Endothelial cell of umbilical vein (primary cell): ENCODE measurements around the gene IGFBP7. TPM values are rescaled to one million over a fixed set of nuclear protein-coding genes. Genes with fewer than 3 reads are reported as not detected.

Source experiments
- BruUV-seq: library from RNA; stranded (reverse); fragments of 400-500 nt; replicated peaks from 2 replicates; lab custom pipeline; 2021; lab: Mats Ljungman, UMichigan
- CTCF ChIA-PET: fragments of 300-600, 350-600 bp; sonication (Branson Sonifier 250); formaldehyde crosslinking; loops from one replicate; lab custom pipeline; 2021; ENCODE audit warnings: antibody characterized with exemption, inconsistent platforms; lab: Charles Lee
- POLR2A ChIA-PET: fragments of 300-600, 350-600 bp; sonication (Branson Sonifier 250); formaldehyde crosslinking; loops from one replicate; lab custom pipeline; 2021; ENCODE audit warnings: antibody characterized with exemption, inconsistent platforms; lab: Charles Lee
- DNase-seq: peaks from one replicate; pipeline ENCODE4 v3.0.0-alpha.2; 2011; ENCODE audit warnings: low read depth, low spot score
- FAIRE-seq: peaks from 2 replicates; lab custom pipeline; 2011; peaks lifted over from hg19 to GRCh38; lab: Jason Lieb, UNC
- H2AFZ ChIP-seq: 2 replicates; pipeline ENCODE4 v1.6.0; 2012; ENCODE audit warnings: low read depth, low read length, control low read depth, inconsistent platforms
- H3K27ac ChIP-seq: 2 replicates; pipeline ENCODE4 v1.5.1; 2011; ENCODE audit warnings: low read depth, mild to moderate bottlenecking, control low read depth, low read length, moderate library complexity; ENCODE audit not compliant: insufficient read depth
- H3K27me3 ChIP-seq, 2 experiments: 2 replicates each; pipeline versions ENCODE4 v1.6.0 to v1.6.1; 2011; ENCODE audit warnings: low read length in 2 of 2, mixed read lengths in 1 of 2; ENCODE audit not compliant: control insufficient read depth in 2 of 2, insufficient read depth in 2 of 2
- H3K36me3 ChIP-seq, 2 experiments: 2 replicates in 1 of 2; 3 replicates in 1 of 2; pipeline ENCODE4 v1.5.1; 2011; ENCODE audit warnings: low read length in 2 of 2, mild to moderate bottlenecking in 1 of 2, moderate library complexity in 1 of 2; ENCODE audit not compliant: control insufficient read depth in 2 of 2, insufficient read depth in 2 of 2; ENCODE audit errors: extremely low read depth in 1 of 2
- H3K4me1 ChIP-seq: 3 replicates; pipeline ENCODE4 v1.5.1; 2011; ENCODE audit warnings: mild to moderate bottlenecking, low read length; ENCODE audit not compliant: control insufficient read depth, insufficient read depth; ENCODE audit errors: extremely low read depth
- H3K4me2 ChIP-seq: 2 replicates; pipeline ENCODE4 v1.6.1; 2011; ENCODE audit warnings: low read length, control low read depth, mixed read lengths; ENCODE audit not compliant: insufficient read depth
- H3K4me3 ChIP-seq, 3 experiments: fragments of 200-600 bp in 1 of 3; sonication (generic), shearing (Covaris generic) in 1 of 3; replicated peaks in 1 of 3; 2 replicates each; pipeline ENCODE4 v1.5.1; 2011 to 2016; ENCODE audit warnings: control low read depth in 3 of 3, low read length in 3 of 3, mild to moderate bottlenecking in 2 of 3, inconsistent platforms in 1 of 3, low read depth in 1 of 3, moderate library complexity in 1 of 3; ENCODE audit not compliant: insufficient read depth in 1 of 3
- H3K79me2 ChIP-seq: 2 replicates; pipeline ENCODE4 v1.6.0; 2012; ENCODE audit warnings: low read length, inconsistent platforms; ENCODE audit not compliant: control insufficient read depth, insufficient read depth
- H3K9ac ChIP-seq: replicated peaks from 2 replicates; pipeline ENCODE3; 2011; ENCODE audit warnings: low read length, control low read depth; ENCODE audit not compliant: insufficient read depth; ENCODE audit errors: extremely low read depth
- H3K9me1 ChIP-seq: replicated peaks from 3 replicates; pipeline ENCODE4 v1.6.0; 2011; ENCODE audit warnings: mild to moderate bottlenecking, low read length; ENCODE audit not compliant: control insufficient read depth, insufficient read depth; ENCODE audit errors: extremely low read depth
- H3K9me3 ChIP-seq: replicated peaks from 2 replicates; pipeline ENCODE4 v1.5.1; 2012; ENCODE audit warnings: low read length, inconsistent platforms; ENCODE audit not compliant: control insufficient read depth, insufficient read depth
- H4K20me1 ChIP-seq: replicated peaks from 2 replicates; pipeline ENCODE3; 2011; ENCODE audit warnings: mild to moderate bottlenecking, low read length; ENCODE audit not compliant: control insufficient read depth, insufficient read depth; ENCODE audit errors: extremely low read depth
- CTCF ChIP-seq, 2 donors: IDR thresholded peaks; 1 replicate in 1 of 2; 2 replicates in 1 of 2; pipeline ENCODE4 v1.5.1; 2011; ENCODE audit warnings: low read length in 2 of 2, mild to moderate bottlenecking in 2 of 2, moderate library complexity in 2 of 2, control low read depth in 1 of 2, inconsistent platforms in 1 of 2, low read depth in 1 of 2; ENCODE audit not compliant: insufficient read depth in 1 of 2; ENCODE audit errors: extremely low read depth in 1 of 2
- JUN ChIP-seq: IDR thresholded peaks from 2 replicates; pipeline ENCODE4 v1.6.1; 2011; ENCODE audit warnings: borderline replicate concordance, low read depth; ENCODE audit not compliant: insufficient read length, insufficient read depth
- MAX ChIP-seq: IDR thresholded peaks from 2 replicates; pipeline ENCODE4 v1.6.1; 2011; ENCODE audit not compliant: insufficient read depth, insufficient read length
- POLR2A ChIP-seq: IDR thresholded peaks from 2 replicates; pipeline ENCODE4 v1.6.1; 2012; ENCODE audit warnings: low read depth, mild to moderate bottlenecking, control low read depth, low read length
- dilution Hi-C: fragments of 300-500 bp; cut with MboI; formaldehyde crosslinking; loops from one replicate; pipeline ENCODE4 v1.15.0; 2019; ENCODE audit warnings: low sequenced_read_pairs; ENCODE audit not compliant: extremely low pct_ligation_motif_present
- intact Hi-C: fragments of 100-400 bp; cut with micrococcal nuclease; formaldehyde crosslinking; loops from one replicate; pipeline ENCODE4 v1.10.0; 2022
- polyA plus RNA-seq, 4 experiments: library from polyadenylated mRNA; depleted of rRNA in 3 of 4; stranded (reverse) in 3 of 4; unstranded in 1 of 4; fragments of >200 nt; gene quantifications; 2 replicates each; pipeline versions ENCODE4 v1.2.1 to v1.2.3, GENCODE V29; 2011 to 2012; ENCODE audit warnings: missing spikeins in 1 of 4
- total RNA-seq: library from RNA; stranded (reverse); gene quantifications from 2 replicates; pipeline ENCODE4 v1.2.3, GENCODE V29; 2021

The IGFBP7 gene
- total and polyA plus RNA-seq, 2 donors (not counting 3 experiments of a cell fraction or from before 2014, with no cell fraction given), result 526 to 770 TPM

GRCh38 chr4:57124145-57124544 lies 14.0 kb upstream of the IGFBP7 start:
- no peak for FAIRE-seq

More at GRCh38 chr4:57124145-57124544, 14.0 kb upstream of the IGFBP7 start:
- Histone ChIP-seq H3K9me3 (no peaks in the 10 kb centered on the region), H3K9me1 (no peaks in the 10 kb centered on the region), H3K27me3 (no peaks in the 10 kb centered on the region), H3K79me2 (no peaks in the 10 kb centered on the region), H3K4me3 (no peak overlapping the region), H3K9ac (no peak overlapping the region), H3K36me3 (no peaks in the 10 kb centered on the region), H3K4me1 (peaks cover 7% of the 10 kb centered on the region), H3K27ac (no peak overlapping the region), H3K4me2 (no peak overlapping the region), H2AFZ (no peak overlapping the region), H4K20me1 (no peaks in the 10 kb centered on the region)
- POLR2A ChIA-PET, result no interaction called here
- BruUV-seq, result no TSS peak
- CTCF ChIA-PET, result no interaction called here
- dilution Hi-C loops, result no loop called here
- no peak for DNase-seq
- intact Hi-C loops, result no loop called here
- no peak for TF ChIP-seq MAX
- TF ChIP-seq JUN, result no peak
- TF ChIP-seq POLR2A, result no peak
- no peak for TF ChIP-seq CTCF (IDR thresholded peaks at IDR 0.05; ENCODE audit: extremely low read depth in 1 of 2, insufficient read depth in 1 of 2, low read depth in 1 of 2, low read length in 2 of 2)
